ENCODE results near the gene TCTN3.

Gene TCTN3

DNA sequence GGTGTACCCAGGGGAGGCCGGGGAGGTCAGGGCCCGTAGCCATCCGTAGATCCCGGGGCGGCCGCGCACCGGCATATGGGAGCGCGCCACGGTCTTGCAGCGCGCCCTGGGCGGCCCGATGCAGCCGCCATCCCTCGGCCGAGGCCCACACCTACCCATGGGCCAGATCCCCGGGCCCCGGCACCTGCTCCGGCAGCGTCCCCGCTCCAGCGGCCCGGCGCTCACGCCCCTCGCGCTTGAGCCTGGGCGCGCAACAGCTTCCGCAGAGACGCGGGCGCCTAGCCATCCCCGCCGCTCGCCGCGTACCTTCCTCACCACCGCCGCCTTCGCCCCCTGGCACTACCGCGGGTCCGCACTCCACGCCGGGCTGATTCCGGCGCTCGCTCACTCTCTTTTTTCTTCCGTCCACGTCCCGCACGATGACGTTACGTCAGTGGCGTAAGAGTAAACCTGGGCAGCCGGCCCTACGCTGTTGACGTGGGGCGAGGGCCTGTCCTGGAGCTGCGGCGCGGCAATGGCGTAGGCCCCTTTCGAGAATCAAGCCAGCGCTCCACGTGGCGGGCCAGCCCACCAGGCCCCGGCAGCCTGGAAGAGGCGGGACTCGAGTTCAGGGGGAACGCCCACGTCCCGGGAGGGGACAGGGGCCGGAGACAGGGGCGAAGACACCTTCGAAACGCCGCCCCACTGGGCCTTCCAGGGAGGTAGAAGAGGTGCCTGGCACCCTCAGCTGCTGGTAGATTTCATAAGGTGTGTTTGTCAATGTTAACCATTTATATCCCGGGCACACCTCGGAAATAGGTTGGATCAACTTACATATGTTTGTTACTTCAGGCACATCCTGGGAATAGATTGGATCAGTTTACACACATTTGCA, 37.2 kb downstream of the TCTN3 start, which contains the start of gene ALDH18A1 (continued):
- TF ChIP-seq, protein P1, sequence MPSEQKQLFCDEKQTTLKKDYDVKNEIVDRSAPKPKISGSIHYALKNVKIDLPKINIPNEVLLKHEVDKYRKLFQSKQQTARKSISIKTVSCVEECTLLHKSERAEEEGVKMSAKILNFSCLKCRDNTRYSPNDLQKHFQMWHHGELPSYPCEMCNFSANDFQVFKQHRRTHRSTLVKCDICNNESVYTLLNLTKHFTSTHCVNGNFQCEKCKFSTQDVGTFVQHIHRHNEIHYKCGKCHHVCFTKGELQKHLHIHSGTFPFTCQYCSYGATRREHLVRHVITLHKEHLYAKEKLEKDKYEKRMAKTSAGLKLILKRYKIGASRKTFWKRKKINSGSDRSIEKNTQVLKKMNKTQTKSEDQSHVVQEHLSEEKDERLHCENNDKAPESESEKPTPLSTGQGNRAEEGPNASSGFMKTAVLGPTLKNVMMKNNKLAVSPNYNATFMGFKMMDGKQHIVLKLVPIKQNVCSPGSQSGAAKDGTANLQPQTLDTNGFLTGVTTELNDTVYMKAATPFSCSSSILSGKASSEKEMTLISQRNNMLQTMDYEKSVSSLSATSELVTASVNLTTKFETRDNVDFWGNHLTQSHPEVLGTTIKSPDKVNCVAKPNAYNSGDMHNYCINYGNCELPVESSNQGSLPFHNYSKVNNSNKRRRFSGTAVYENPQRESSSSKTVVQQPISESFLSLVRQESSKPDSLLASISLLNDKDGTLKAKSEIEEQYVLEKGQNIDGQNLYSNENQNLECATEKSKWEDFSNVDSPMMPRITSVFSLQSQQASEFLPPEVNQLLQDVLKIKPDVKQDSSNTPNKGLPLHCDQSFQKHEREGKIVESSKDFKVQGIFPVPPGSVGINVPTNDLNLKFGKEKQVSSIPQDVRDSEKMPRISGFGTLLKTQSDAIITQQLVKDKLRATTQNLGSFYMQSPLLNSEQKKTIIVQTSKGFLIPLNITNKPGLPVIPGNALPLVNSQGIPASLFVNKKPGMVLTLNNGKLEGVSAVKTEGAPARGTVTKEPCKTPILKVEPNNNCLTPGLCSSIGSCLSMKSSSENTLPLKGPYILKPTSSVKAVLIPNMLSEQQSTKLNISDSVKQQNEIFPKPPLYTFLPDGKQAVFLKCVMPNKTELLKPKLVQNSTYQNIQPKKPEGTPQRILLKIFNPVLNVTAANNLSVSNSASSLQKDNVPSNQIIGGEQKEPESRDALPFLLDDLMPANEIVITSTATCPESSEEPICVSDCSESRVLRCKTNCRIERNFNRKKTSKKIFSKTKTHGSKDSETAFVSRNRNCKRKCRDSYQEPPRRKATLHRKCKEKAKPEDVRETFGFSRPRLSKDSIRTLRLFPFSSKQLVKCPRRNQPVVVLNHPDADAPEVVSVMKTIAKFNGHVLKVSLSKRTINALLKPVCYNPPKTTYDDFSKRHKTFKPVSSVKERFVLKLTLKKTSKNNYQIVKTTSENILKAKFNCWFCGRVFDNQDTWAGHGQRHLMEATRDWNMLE (tag by site-specific recombination; conservative IDR thresholded peaks at IDR 0.05; ENCODE audit: low read depth) = no peak
- TF ChIP-seq ZSCAN30 (tag by site-specific recombination; IDR thresholded peaks at IDR 0.05) (no peak), SCRT2 (tag by site-specific recombination; IDR thresholded peaks at IDR 0.05) (peak; percentile 96), ZSCAN4 (tag by site-specific recombination; IDR thresholded peaks at IDR 0.05) (peak; percentile 56; the same call in 1 of the 2 replicates), ZNF10 (tag by site-specific recombination; IDR thresholded peaks at IDR 0.05) (no peak; the same call in 1 of the 2 replicates), ZBTB17 (tag by site-specific recombination; IDR thresholded peaks at IDR 0.05) (peak; percentile 51; the same call in 1 of the 2 replicates), ZNF571 (tag by site-specific recombination; IDR thresholded peaks at IDR 0.05) (no peak), GFI1B (tag by site-specific recombination; IDR thresholded peaks at IDR 0.05) (no peak), ZNF138 (tag by site-specific recombination; IDR thresholded peaks at IDR 0.05; ENCODE audit: borderline replicate concordance) (no peak), ZNF362 (tag by site-specific recombination; IDR thresholded peaks at IDR 0.05) (peak; percentile 90), ZNF76 (tag by site-specific recombination; IDR thresholded peaks at IDR 0.05; ENCODE audit: borderline replicate concordance, low read depth) (peak; percentile 43; the same call in 1 of the 2 replicates), ZBTB21 (tag by site-specific recombination; IDR thresholded peaks at IDR 0.05) (peak; percentile 82), ZNF660 (tag by site-specific recombination; IDR thresholded peaks at IDR 0.05) (peak; percentile 66; the same call in 1 of the 2 replicates), ZNF621 (tag by site-specific recombination; IDR thresholded peaks at IDR 0.05) (no peak), ZNF521 (tag by site-specific recombination; IDR thresholded peaks at IDR 0.05) (no peak), MYNN (tag by site-specific recombination; IDR thresholded peaks at IDR 0.05; ENCODE audit: borderline replicate concordance) (no peak), KLF1 (tag by site-specific recombination; IDR thresholded peaks at IDR 0.05) (peak; percentile 29; the same call in 1 of the 2 replicates), ZNF157 (tag by site-specific recombination; IDR thresholded peaks at IDR 0.05) (no peak), REPIN1 (tag by site-specific recombination; IDR thresholded peaks at IDR 0.05; ENCODE audit: low read depth) (no peak), ZXDB (tag by site-specific recombination; IDR thresholded peaks at IDR 0.05) (peak; percentile 87)
- TF ChIP-seq, protein P2, sequence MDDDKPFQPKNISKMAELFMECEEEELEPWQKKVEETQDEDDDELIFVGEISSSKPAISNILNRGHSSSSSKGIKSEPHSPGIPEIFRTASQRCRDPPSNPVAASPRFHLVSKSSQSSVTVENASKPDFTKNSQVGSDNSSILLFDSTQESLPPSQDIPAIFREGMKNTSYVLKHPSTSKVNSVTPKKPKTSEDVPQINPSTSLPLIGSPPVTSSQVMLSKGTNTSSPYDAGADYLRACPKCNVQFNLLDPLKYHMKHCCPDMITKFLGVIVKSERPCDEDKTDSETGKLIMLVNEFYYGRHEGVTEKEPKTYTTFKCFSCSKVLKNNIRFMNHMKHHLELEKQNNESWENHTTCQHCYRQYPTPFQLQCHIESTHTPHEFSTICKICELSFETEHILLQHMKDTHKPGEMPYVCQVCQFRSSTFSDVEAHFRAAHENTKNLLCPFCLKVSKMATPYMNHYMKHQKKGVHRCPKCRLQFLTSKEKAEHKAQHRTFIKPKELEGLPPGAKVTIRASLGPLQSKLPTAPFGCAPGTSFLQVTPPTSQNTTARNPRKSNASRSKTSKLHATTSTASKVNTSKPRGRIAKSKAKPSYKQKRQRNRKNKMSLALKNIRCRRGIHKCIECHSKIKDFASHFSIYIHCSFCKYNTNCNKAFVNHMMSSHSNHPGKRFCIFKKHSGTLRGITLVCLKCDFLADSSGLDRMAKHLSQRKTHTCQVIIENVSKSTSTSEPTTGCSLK (tag by site-specific recombination; IDR thresholded peaks at IDR 0.05) = no peak
- TF ChIP-seq, protein P3, sequence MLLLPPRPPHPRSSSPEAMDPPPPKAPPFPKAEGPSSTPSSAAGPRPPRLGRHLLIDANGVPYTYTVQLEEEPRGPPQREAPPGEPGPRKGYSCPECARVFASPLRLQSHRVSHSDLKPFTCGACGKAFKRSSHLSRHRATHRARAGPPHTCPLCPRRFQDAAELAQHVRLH (tag by site-specific recombination; IDR thresholded peaks at IDR 0.05) = no peak
- TF ChIP-seq, protein P4, sequence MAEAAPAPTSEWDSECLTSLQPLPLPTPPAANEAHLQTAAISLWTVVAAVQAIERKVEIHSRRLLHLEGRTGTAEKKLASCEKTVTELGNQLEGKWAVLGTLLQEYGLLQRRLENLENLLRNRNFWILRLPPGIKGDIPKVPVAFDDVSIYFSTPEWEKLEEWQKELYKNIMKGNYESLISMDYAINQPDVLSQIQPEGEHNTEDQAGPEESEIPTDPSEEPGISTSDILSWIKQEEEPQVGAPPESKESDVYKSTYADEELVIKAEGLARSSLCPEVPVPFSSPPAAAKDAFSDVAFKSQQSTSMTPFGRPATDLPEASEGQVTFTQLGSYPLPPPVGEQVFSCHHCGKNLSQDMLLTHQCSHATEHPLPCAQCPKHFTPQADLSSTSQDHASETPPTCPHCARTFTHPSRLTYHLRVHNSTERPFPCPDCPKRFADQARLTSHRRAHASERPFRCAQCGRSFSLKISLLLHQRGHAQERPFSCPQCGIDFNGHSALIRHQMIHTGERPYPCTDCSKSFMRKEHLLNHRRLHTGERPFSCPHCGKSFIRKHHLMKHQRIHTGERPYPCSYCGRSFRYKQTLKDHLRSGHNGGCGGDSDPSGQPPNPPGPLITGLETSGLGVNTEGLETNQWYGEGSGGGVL (tag by site-specific recombination; IDR thresholded peaks at IDR 0.05) = no peak
- TF ChIP-seq, protein P5, sequence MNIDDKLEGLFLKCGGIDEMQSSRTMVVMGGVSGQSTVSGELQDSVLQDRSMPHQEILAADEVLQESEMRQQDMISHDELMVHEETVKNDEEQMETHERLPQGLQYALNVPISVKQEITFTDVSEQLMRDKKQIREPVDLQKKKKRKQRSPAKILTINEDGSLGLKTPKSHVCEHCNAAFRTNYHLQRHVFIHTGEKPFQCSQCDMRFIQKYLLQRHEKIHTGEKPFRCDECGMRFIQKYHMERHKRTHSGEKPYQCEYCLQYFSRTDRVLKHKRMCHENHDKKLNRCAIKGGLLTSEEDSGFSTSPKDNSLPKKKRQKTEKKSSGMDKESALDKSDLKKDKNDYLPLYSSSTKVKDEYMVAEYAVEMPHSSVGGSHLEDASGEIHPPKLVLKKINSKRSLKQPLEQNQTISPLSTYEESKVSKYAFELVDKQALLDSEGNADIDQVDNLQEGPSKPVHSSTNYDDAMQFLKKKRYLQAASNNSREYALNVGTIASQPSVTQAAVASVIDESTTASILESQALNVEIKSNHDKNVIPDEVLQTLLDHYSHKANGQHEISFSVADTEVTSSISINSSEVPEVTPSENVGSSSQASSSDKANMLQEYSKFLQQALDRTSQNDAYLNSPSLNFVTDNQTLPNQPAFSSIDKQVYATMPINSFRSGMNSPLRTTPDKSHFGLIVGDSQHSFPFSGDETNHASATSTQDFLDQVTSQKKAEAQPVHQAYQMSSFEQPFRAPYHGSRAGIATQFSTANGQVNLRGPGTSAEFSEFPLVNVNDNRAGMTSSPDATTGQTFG (tag by site-specific recombination; IDR thresholded peaks at IDR 0.05; ENCODE audit: borderline replicate concordance) = no peak

Measured in HEK293 (cell line).